Caco-2 (cell line): Measurements from ENCODE around the gene PLXNC1. TPM values are rescaled to one million over a fixed set of nuclear protein-coding genes. Genes with fewer than 3 reads are reported as not detected.

ENCODE experiments used
- BruUV-seq: library from RNA; stranded (reverse); fragments of 400-500 nt; replicated peaks from 2 replicates; lab custom pipeline; 2021; lab: Mats Ljungman, UMichigan
- CTCF ChIA-PET: fragments of 300-600 bp; sonication (Branson Sonifier 250); formaldehyde crosslinking; loops from one replicate; lab custom pipeline; 2022; ENCODE audit warnings: antibody characterized with exemption; lab: Charles Lee
- POLR2A ChIA-PET: fragments of 300-600 bp; sonication (Branson Sonifier 250); formaldehyde crosslinking; loops from one replicate; lab custom pipeline; 2022; ENCODE audit warnings: antibody characterized with exemption; lab: Charles Lee
- DNase-seq, 2 experiments: peaks; one replicate each; pipeline versions ENCODE4 v3.0.0 to v3.0.0-alpha.2; 2020 to 2022
- H3K27me3 ChIP-seq: replicated peaks from 2 replicates; pipeline ENCODE4 v1.6.0; 2011; ENCODE audit warnings: low read length; ENCODE audit not compliant: control insufficient read depth, insufficient read depth
- H3K36me3 ChIP-seq: 2 replicates; pipeline ENCODE4 v1.5.1; 2011; ENCODE audit warnings: low read length; ENCODE audit not compliant: control insufficient read depth, insufficient read depth
- H3K4me1 ChIP-seq: fragments of 250-450 bp; sonication (Bioruptor Pico); 2 replicates; pipeline ENCODE4 v1.5.1; 2020; ENCODE audit warnings: mild to moderate bottlenecking
- H3K4me3 ChIP-seq: 2 replicates; pipeline ENCODE4 v1.5.1; 2011; ENCODE audit warnings: low read depth, mild to moderate bottlenecking, control low read depth, low read length
- H3K9me3 ChIP-seq: fragments of 250-450 bp; sonication (Bioruptor Pico); 2 replicates; pipeline ENCODE4 v1.5.1; 2020; ENCODE audit warnings: mild to moderate bottlenecking, moderate library complexity
- H3K27ac Mint-ChIP-seq: one replicate; pipeline ENCODE4 v1.8.0; 2022; ENCODE audit warnings: mixed read lengths; ENCODE audit not compliant: unreplicated experiment
- H3K27me3 Mint-ChIP-seq: one replicate; pipeline ENCODE4 v1.8.0; 2022; ENCODE audit warnings: mixed read lengths; ENCODE audit not compliant: insufficient read depth, unreplicated experiment
- H3K36me3 Mint-ChIP-seq: one replicate; pipeline ENCODE4 v1.8.0; 2022; ENCODE audit warnings: mild to moderate bottlenecking, mixed read lengths; ENCODE audit not compliant: insufficient read depth, unreplicated experiment
- H3K4me1 Mint-ChIP-seq: one replicate; pipeline ENCODE4 v1.8.0; 2022; ENCODE audit warnings: low read depth, mixed read lengths; ENCODE audit not compliant: unreplicated experiment
- H3K4me3 Mint-ChIP-seq: one replicate; pipeline ENCODE4 v1.8.0; 2022; ENCODE audit warnings: mild to moderate bottlenecking, moderate library complexity, mixed read lengths; ENCODE audit not compliant: unreplicated experiment
- H3K9me3 Mint-ChIP-seq: one replicate; pipeline ENCODE4 v1.8.0; 2022; ENCODE audit warnings: mixed read lengths; ENCODE audit not compliant: unreplicated experiment
- CTCF ChIP-seq, 2 experiments: fragments of 200-600 bp in 1 of 2; IDR thresholded peaks; 1 replicate in 1 of 2; 2 replicates in 1 of 2; pipeline versions ENCODE4 v1.5.1 to v1.8.0; 2011 to 2022; ENCODE audit warnings: antibody characterized with exemption in 1 of 2, control low read depth in 1 of 2, inconsistent platforms in 1 of 2, low read depth in 1 of 2, low read length in 1 of 2, mild to moderate bottlenecking in 1 of 2, moderate library complexity in 1 of 2; ENCODE audit not compliant: insufficient read depth in 1 of 2, severe bottlenecking in 1 of 2, unreplicated experiment in 1 of 2
- intact Hi-C: fragments of 100-400 bp; cut with micrococcal nuclease; formaldehyde crosslinking; loops from one replicate; pipeline ENCODE4 v1.10.0; 2022; ENCODE audit not compliant: unreplicated experiment
- total RNA-seq: library from RNA; stranded (reverse); gene quantifications from 2 replicates; pipeline ENCODE4 v1.2.3, GENCODE V29; 2022

The PLXNC1 gene
- total RNA-seq, 1 experiment from 2014 or later = 41.3 TPM

GRCh38 chr12:94265966-94266745 lies 117.8 kb downstream of the PLXNC1 start:
- BruUV-seq = no TSS peak
- H3K36me3 Mint-ChIP-seq = peaks cover 70% of the 10 kb centered on the region
- peak overlapping the region; percentile 65 for H3K27ac Mint-ChIP-seq
- no peak overlapping the region for H3K4me3 ChIP-seq
- H3K4me1 Mint-ChIP-seq = peaks cover 7% of the 10 kb centered on the region
- H3K9me3 Mint-ChIP-seq = no peaks in the 10 kb centered on the region
- peaks cover 14% of the 10 kb centered on the region for H3K4me1 ChIP-seq
- DNase-seq = no peak
- no peak for TF ChIP-seq CTCF (IDR thresholded peaks at IDR 0.05; ENCODE audit: insufficient read depth in 1 of 2, low read depth in 1 of 2, low read length in 1 of 2, severe bottlenecking in 1 of 2, unreplicated experiment in 1 of 2)
- no peaks in the 10 kb centered on the region; the same call in 1 of the 2 replicates for H3K36me3 ChIP-seq
- no peaks in the 10 kb centered on the region for H3K27me3 Mint-ChIP-seq
- H3K9me3 ChIP-seq = no peaks in the 10 kb centered on the region
- H3K4me3 Mint-ChIP-seq = no peak overlapping the region
- POLR2A ChIA-PET = no interaction called here
- H3K27me3 ChIP-seq = no peaks in the 10 kb centered on the region
- CTCF ChIA-PET = no interaction called here
- intact Hi-C loops = no loop called here

GRCh38 chr12:94266796-94267536 lies 118.6 kb downstream of the PLXNC1 start:
- intact Hi-C loops = no loop called here
- H3K27ac Mint-ChIP-seq = no peak overlapping the region

More at GRCh38 chr12:94266796-94267536, 118.6 kb downstream of the PLXNC1 start:
- POLR2A ChIA-PET = no interaction called here
- no peak for TF ChIP-seq CTCF (IDR thresholded peaks at IDR 0.05; ENCODE audit: insufficient read depth in 1 of 2, low read depth in 1 of 2, low read length in 1 of 2, severe bottlenecking in 1 of 2, unreplicated experiment in 1 of 2)
- Histone ChIP-seq H3K4me1 (peaks cover 14% of the 10 kb centered on the region), H3K27me3 (no peaks in the 10 kb centered on the region), H3K36me3 (no peaks in the 10 kb centered on the region; the same call in 1 of the 2 replicates), H3K4me3 (no peak overlapping the region), H3K9me3 (no peaks in the 10 kb centered on the region)
- peaks cover 7% of the 10 kb centered on the region for H3K4me1 Mint-ChIP-seq
- H3K9me3 Mint-ChIP-seq = no peaks in the 10 kb centered on the region
- no peaks in the 10 kb centered on the region for H3K27me3 Mint-ChIP-seq
- peak overlapping the region; percentile 4 for H3K4me3 Mint-ChIP-seq
- peaks cover 69% of the 10 kb centered on the region for H3K36me3 Mint-ChIP-seq
- CTCF ChIA-PET = no interaction called here
- peak in 1 of 2 experiments; percentile 42 for DNase-seq
- BruUV-seq = no TSS peak
